Measurements from ENCODE around the gene KIF1C. TPM values are rescaled to one million over a fixed set of nuclear protein-coding genes. Genes with fewer than 3 reads are reported as not detected.
A peak's percentile ranks its signal among the peaks of the same experiment; 100 is the strongest.

The KIF1C gene
- total RNA-seq, 1 experiment from 2014 or later, result 10.2 TPM

GRCh38 chr17:4972322-4972721, 25.4 kb upstream of the KIF1C start:
- no peak overlapping the region for H3K4me2 ChIP-seq (ENCODE audit: low read depth, low read length, poor library complexity, severe bottlenecking)
- H3K9me2 ChIP-seq (replicated peaks; ENCODE audit: insufficient read depth, low read length), result no peaks in the 10 kb centered on the region
- H3K27me3 ChIP-seq (ENCODE audit: low read length), result no peaks in the 10 kb centered on the region
- H3K27ac ChIP-seq (ENCODE audit: low read length), result no peak overlapping the region
- H3K4me1 ChIP-seq (ENCODE audit: low read length), result peaks cover 12% of the 10 kb centered on the region
- DNase-seq, result no peak
- H3K4me3 ChIP-seq (ENCODE audit: low read length), result no peak overlapping the region
- no peaks in the 10 kb centered on the region for H4K20me1 ChIP-seq (ENCODE audit: insufficient read depth, low read depth, low read length)
- no peaks in the 10 kb centered on the region for H3K9me3 ChIP-seq (ENCODE audit: low read length)
- H3K79me2 ChIP-seq (ENCODE audit: low read length), result no peaks in the 10 kb centered on the region; the same call in 1 of the 2 replicates
- H2AFZ ChIP-seq (ENCODE audit: low read length), result no peak overlapping the region
- peaks cover 9% of the 10 kb centered on the region; the same call in 1 of the 2 replicates for H3K36me3 ChIP-seq (ENCODE audit: insufficient read depth, low read length)
- H3K9ac ChIP-seq (ENCODE audit: low read length), result no peak overlapping the region

GRCh38 chr17:4972752-4973151, 25.0 kb upstream of the KIF1C start:
- Histone ChIP-seq H3K4me1 (ENCODE audit: low read length) (peaks cover 12% of the 10 kb centered on the region), H3K36me3 (ENCODE audit: insufficient read depth, low read length) (peaks cover 13% of the 10 kb centered on the region; the same call in 1 of the 2 replicates), H3K79me2 (ENCODE audit: low read length) (no peaks in the 10 kb centered on the region; the same call in 1 of the 2 replicates), H3K4me2 (ENCODE audit: low read depth, low read length, poor library complexity, severe bottlenecking) (no peak overlapping the region), H3K9me2 (replicated peaks; ENCODE audit: insufficient read depth, low read length) (no peaks in the 10 kb centered on the region), H4K20me1 (ENCODE audit: insufficient read depth, low read depth, low read length) (no peaks in the 10 kb centered on the region), H3K27me3 (ENCODE audit: low read length) (no peaks in the 10 kb centered on the region), H3K4me3 (ENCODE audit: low read length) (no peak overlapping the region), H2AFZ (ENCODE audit: low read length) (no peak overlapping the region), H3K27ac (ENCODE audit: low read length) (no peak overlapping the region), H3K9ac (ENCODE audit: low read length) (no peak overlapping the region), H3K9me3 (ENCODE audit: low read length) (no peaks in the 10 kb centered on the region)
- no peak for DNase-seq

GRCh38 chr17:4973256-4974114, 24.3 kb upstream of the KIF1C start:
- no peak for DNase-seq
- H4K20me1 ChIP-seq (ENCODE audit: insufficient read depth, low read depth, low read length), result no peaks in the 10 kb centered on the region
- no peak overlapping the region for H3K4me2 ChIP-seq (ENCODE audit: low read depth, low read length, poor library complexity, severe bottlenecking)
- no peaks in the 10 kb centered on the region for H3K27me3 ChIP-seq (ENCODE audit: low read length)
- H3K4me3 ChIP-seq (ENCODE audit: low read length), result no peak overlapping the region
- no peaks in the 10 kb centered on the region for H3K9me2 ChIP-seq (replicated peaks; ENCODE audit: insufficient read depth, low read length)
- no peak overlapping the region for H3K27ac ChIP-seq (ENCODE audit: low read length)
- H3K9ac ChIP-seq (ENCODE audit: low read length), result no peak overlapping the region
- H2AFZ ChIP-seq (ENCODE audit: low read length), result no peak overlapping the region
- H3K79me2 ChIP-seq (ENCODE audit: low read length), result no peaks in the 10 kb centered on the region; the same call in 1 of the 2 replicates
- peaks cover 6% of the 10 kb centered on the region for H3K4me1 ChIP-seq (ENCODE audit: low read length)
- peaks cover 20% of the 10 kb centered on the region; the same call in 1 of the 2 replicates for H3K36me3 ChIP-seq (ENCODE audit: insufficient read depth, low read length)
- no peaks in the 10 kb centered on the region for H3K9me3 ChIP-seq (ENCODE audit: low read length)

- no peak for DNase-seq
- H3K9me2 ChIP-seq (replicated peaks; ENCODE audit: insufficient read depth, low read length), result no peaks in the 10 kb centered on the region
- no peaks in the 10 kb centered on the region for H3K9me3 ChIP-seq (ENCODE audit: low read length)
- H3K9ac ChIP-seq (ENCODE audit: low read length), result no peak overlapping the region
- H4K20me1 ChIP-seq (ENCODE audit: insufficient read depth, low read depth, low read length), result no peaks in the 10 kb centered on the region
- no peak overlapping the region for H2AFZ ChIP-seq (ENCODE audit: low read length)
- H3K27me3 ChIP-seq (ENCODE audit: low read length), result no peaks in the 10 kb centered on the region
- H3K4me2 ChIP-seq (ENCODE audit: low read depth, low read length, poor library complexity, severe bottlenecking), result no peak overlapping the region
- H3K36me3 ChIP-seq (ENCODE audit: insufficient read depth, low read length), result peaks cover 22% of the 10 kb centered on the region; the same call in 1 of the 2 replicates
- H3K4me3 ChIP-seq (ENCODE audit: low read length), result no peak overlapping the region
- H3K27ac ChIP-seq (ENCODE audit: low read length), result no peak overlapping the region
- peaks cover 3% of the 10 kb centered on the region for H3K4me1 ChIP-seq (ENCODE audit: low read length)
- H3K79me2 ChIP-seq (ENCODE audit: low read length), result no peaks in the 10 kb centered on the region
These were observed 23.6 kb upstream of the KIF1C start for GRCh38 chr17:4974115-4974670.

- Histone ChIP-seq H3K9me2 (replicated peaks; ENCODE audit: insufficient read depth, low read length) (no peaks in the 10 kb centered on the region), H3K79me2 (ENCODE audit: low read length) (0 out of 2 replicates have a peak, but pooled peaks cover 4% of the 10 kb centered on the region), H2AFZ (ENCODE audit: low read length) (no peak overlapping the region), H3K4me1 (ENCODE audit: low read length) (peaks cover 37% of the 10 kb centered on the region), H3K27ac (ENCODE audit: low read length) (peak overlapping the region; percentile 62; the same call in 1 of the 2 replicates), H3K4me3 (ENCODE audit: low read length) (no peak overlapping the region), H3K27me3 (ENCODE audit: low read length) (no peaks in the 10 kb centered on the region), H3K9ac (ENCODE audit: low read length) (no peak overlapping the region), H3K36me3 (ENCODE audit: insufficient read depth, low read length) (peaks cover 25% of the 10 kb centered on the region; the same call in 1 of the 2 replicates), H3K4me2 (ENCODE audit: low read depth, low read length, poor library complexity, severe bottlenecking) (no peak overlapping the region), H3K9me3 (ENCODE audit: low read length) (no peaks in the 10 kb centered on the region), H4K20me1 (ENCODE audit: insufficient read depth, low read depth, low read length) (no peaks in the 10 kb centered on the region)
- DNase-seq, result no peak
These were observed 19.0 kb upstream of the KIF1C start for GRCh38 chr17:4978726-4979125.

GRCh38 chr17:4980644-4981216, 17.0 kb upstream of the KIF1C start:
- Histone ChIP-seq H3K27me3 (ENCODE audit: low read length) (no peaks in the 10 kb centered on the region), H3K9ac (ENCODE audit: low read length) (peak overlapping the region; percentile 52), H3K4me2 (ENCODE audit: low read depth, low read length, poor library complexity, severe bottlenecking) (peak overlapping the region; percentile 58), H3K9me3 (ENCODE audit: low read length) (no peaks in the 10 kb centered on the region), H3K79me2 (ENCODE audit: low read length) (peaks cover 7% of the 10 kb centered on the region), H3K27ac (ENCODE audit: low read length) (peak overlapping the region; percentile 84), H2AFZ (ENCODE audit: low read length) (no peak overlapping the region), H3K4me1 (ENCODE audit: low read length) (peaks cover 40% of the 10 kb centered on the region), H3K4me3 (ENCODE audit: low read length) (peak overlapping the region; percentile 38; the same call in 1 of the 2 replicates), H3K9me2 (replicated peaks; ENCODE audit: insufficient read depth, low read length) (no peaks in the 10 kb centered on the region), H4K20me1 (ENCODE audit: insufficient read depth, low read depth, low read length) (no peaks in the 10 kb centered on the region), H3K36me3 (ENCODE audit: insufficient read depth, low read length) (peaks cover 25% of the 10 kb centered on the region; the same call in 1 of the 2 replicates)
- DNase-seq, result peak; percentile 89

GRCh38 chr17:4982305-4982704, 15.4 kb upstream of the KIF1C start:
- peak; percentile 63 for DNase-seq
- peaks cover 47% of the 10 kb centered on the region for H3K4me1 ChIP-seq (ENCODE audit: low read length)
- H3K27ac ChIP-seq (ENCODE audit: low read length), result peak overlapping the region; percentile 84; the same call in 1 of the 2 replicates
- no peak overlapping the region for H3K4me2 ChIP-seq (ENCODE audit: low read depth, low read length, poor library complexity, severe bottlenecking)
- no peaks in the 10 kb centered on the region for H3K9me2 ChIP-seq (replicated peaks; ENCODE audit: insufficient read depth, low read length)
- no peaks in the 10 kb centered on the region for H3K27me3 ChIP-seq (ENCODE audit: low read length)
- H3K9me3 ChIP-seq (ENCODE audit: low read length), result no peaks in the 10 kb centered on the region
- H3K9ac ChIP-seq (ENCODE audit: low read length), result no peak overlapping the region
- H4K20me1 ChIP-seq (ENCODE audit: insufficient read depth, low read depth, low read length), result no peaks in the 10 kb centered on the region
- no peak overlapping the region for H2AFZ ChIP-seq (ENCODE audit: low read length)
- peaks cover 19% of the 10 kb centered on the region; the same call in 1 of the 2 replicates for H3K36me3 ChIP-seq (ENCODE audit: insufficient read depth, low read length)
- H3K79me2 ChIP-seq (ENCODE audit: low read length), result peaks cover 21% of the 10 kb centered on the region
- no peak overlapping the region for H3K4me3 ChIP-seq (ENCODE audit: low read length)

GRCh38 chr17:4986403-4986802, 11.3 kb upstream of the KIF1C start:
- H4K20me1 ChIP-seq (ENCODE audit: insufficient read depth, low read depth, low read length), result no peaks in the 10 kb centered on the region
- H2AFZ ChIP-seq (ENCODE audit: low read length), result peak overlapping the region; percentile 90; the same call in 1 of the 2 replicates
- H3K4me2 ChIP-seq (ENCODE audit: low read depth, low read length, poor library complexity, severe bottlenecking), result peak overlapping the region; percentile 95
- peak overlapping the region; percentile 68 for H3K27ac ChIP-seq (ENCODE audit: low read length)
- DNase-seq, result peak; percentile 62
- H3K9me3 ChIP-seq (ENCODE audit: low read length), result no peaks in the 10 kb centered on the region
- H3K4me3 ChIP-seq (ENCODE audit: low read length), result peak overlapping the region; percentile 97
- no peaks in the 10 kb centered on the region for H3K9me2 ChIP-seq (replicated peaks; ENCODE audit: insufficient read depth, low read length)
- H3K36me3 ChIP-seq (ENCODE audit: insufficient read depth, low read length), result no peaks in the 10 kb centered on the region
- no peaks in the 10 kb centered on the region for H3K27me3 ChIP-seq (ENCODE audit: low read length)
- peak overlapping the region; percentile 98 for H3K9ac ChIP-seq (ENCODE audit: low read length)
- peaks cover 46% of the 10 kb centered on the region for H3K4me1 ChIP-seq (ENCODE audit: low read length)
- H3K79me2 ChIP-seq (ENCODE audit: low read length), result peaks cover 17% of the 10 kb centered on the region

Measured in Karpas-422 (cell line).